Breast epithelium (tissue), 3 donors: Measurements from ENCODE around the gene COA4.

Experiments used
- POLR2A ChIP-seq: fragments of 450-650 bp; IDR thresholded peaks from one replicate; pipeline ENCODE4 v1.6.1; 2016; ENCODE audit warnings: antibody characterized with exemption, mild to moderate bottlenecking, moderate library complexity
- POLR2AphosphoS5 ChIP-seq, 3 donors: sonication (generic); formaldehyde crosslinking; IDR thresholded peaks; one replicate each; pipeline ENCODE4 v1.6.1; 2017; ENCODE audit warnings: antibody characterized with exemption in 3 of 3
- TF ChIP-seq, protein P1 (sequence below), 3 donors: fragments of 450-650 bp; IDR thresholded peaks; one replicate each; pipeline ENCODE4 v1.5.1; 2016 to 2017; ENCODE audit warnings: antibody characterized with exemption in 3 of 3, mild to moderate bottlenecking in 3 of 3, moderate library complexity in 3 of 3

DNA sequence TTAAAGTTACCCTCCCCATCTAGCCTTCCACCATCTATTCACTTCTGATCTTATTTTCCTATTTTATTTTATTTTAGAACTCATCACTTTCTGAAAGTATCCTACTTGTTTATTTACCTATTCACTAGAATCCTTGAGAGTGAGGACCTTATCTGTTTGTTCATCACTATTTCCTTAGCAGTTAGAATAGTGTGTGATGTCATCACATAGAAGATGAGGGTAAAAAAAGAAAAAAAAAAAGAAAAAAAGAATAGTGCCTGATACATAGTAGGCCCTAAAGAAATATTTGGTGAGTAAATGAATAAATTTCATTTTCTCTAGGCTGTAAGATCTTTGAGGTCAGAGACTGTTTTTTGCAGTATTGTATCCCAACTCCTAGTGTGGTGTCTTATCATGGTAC, 36.8 kb upstream of the COA4 start:
- TF ChIP-seq, protein P1, sequence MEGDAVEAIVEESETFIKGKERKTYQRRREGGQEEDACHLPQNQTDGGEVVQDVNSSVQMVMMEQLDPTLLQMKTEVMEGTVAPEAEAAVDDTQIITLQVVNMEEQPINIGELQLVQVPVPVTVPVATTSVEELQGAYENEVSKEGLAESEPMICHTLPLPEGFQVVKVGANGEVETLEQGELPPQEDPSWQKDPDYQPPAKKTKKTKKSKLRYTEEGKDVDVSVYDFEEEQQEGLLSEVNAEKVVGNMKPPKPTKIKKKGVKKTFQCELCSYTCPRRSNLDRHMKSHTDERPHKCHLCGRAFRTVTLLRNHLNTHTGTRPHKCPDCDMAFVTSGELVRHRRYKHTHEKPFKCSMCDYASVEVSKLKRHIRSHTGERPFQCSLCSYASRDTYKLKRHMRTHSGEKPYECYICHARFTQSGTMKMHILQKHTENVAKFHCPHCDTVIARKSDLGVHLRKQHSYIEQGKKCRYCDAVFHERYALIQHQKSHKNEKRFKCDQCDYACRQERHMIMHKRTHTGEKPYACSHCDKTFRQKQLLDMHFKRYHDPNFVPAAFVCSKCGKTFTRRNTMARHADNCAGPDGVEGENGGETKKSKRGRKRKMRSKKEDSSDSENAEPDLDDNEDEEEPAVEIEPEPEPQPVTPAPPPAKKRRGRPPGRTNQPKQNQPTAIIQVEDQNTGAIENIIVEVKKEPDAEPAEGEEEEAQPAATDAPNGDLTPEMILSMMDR (IDR thresholded peaks at IDR 0.05): no peak
- TF ChIP-seq POLR2A (no peak), POLR2AphosphoS5 (IDR thresholded peaks at IDR 0.05) (no peak)
